GM19099 (cell line): ENCODE data around the gene C3orf80.

ENCODE experiments used
- POLR2A ChIP-seq: IDR thresholded peaks from 3 replicates; pipeline ENCODE4 v1.6.1; 2011; ENCODE audit warnings: low read depth; ENCODE audit not compliant: insufficient read length; ENCODE audit errors: extremely low read depth

The C3orf80 gene

GRCh38 chr3:160200353-160200752 is 24.9 kb upstream of the C3orf80 start:
- no peak for TF ChIP-seq POLR2A

DNA sequence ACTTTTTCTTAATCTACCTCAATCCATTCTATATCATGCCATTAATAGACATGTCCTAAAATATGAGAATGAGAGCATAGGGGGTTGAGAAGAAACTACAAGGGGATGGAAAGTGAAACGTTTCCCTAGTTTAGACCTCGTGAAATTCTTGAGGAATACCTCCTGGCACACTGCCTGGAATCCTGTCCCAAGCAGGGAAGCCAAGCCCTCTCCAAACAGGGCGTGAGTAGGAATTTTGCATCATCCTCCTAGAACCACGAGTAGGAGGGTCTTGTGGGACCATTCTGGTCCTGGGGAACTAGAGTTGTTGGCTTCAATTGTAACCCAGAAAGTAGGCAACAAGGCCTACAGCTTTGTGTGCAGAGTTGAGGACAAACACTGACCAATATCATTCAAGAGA is 19.6 kb upstream of the C3orf80 start:
- no peak for TF ChIP-seq POLR2A

DNA sequence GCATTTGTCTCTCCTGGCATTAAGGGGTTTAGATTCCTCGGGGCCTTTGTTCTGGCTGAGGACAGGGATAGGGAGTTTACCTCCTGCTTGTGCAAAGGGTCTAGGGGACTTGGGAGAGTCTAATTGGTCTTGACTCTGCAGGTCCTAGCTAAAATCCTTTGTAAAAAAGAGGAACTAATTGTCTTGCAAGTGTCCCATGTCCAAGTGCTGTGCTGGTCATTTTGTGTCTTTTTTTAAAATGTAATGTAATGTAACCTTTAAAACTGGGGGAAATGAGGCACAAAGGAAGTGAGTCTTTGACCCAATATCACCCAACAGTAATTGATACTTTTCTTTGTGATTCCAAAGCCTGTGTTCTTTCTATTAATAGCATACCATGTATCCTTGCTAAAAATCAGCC is 14.9 kb upstream of the C3orf80 start:
- no peak for TF ChIP-seq POLR2A

DNA sequence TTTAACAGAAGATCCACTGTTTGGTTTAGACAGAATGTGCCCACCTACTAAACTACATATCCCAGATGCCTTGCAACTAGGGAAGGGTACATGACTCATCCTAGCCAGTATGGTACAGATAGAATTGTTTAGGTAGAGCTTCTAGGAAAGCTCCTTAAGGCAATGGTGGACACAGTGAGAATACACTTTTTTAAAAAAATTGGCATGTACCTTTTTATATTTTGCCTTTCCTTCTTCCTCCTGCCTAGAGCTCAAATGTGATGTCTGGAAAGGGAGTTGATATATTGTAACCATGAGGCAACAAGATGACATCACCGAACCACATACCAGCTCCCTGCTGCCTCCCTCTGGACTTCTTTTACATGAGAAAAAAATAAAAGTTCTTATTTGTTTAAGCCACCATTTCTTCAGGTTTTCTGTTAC is 14.4 kb upstream of the C3orf80 start:
- no peak for TF ChIP-seq POLR2A

DNA sequence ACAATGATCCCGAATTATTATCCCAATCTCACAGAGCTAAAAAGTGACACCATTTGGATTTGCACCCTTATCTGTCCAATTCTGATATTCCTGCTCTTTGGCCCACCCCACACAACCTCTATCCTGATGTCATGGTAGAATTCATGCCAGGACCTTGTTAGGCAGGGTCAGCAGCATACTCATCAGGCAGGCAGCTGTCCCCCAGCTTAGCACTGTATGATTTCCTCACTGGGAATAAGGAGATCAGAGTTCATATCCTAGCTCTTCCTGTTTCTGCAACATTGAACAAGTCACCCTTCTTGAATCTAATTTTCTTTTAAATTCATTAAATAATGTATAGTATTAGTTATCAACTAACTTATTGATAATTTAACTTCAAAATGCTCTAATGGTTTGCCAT is 12.0 kb upstream of the C3orf80 start:
- TF ChIP-seq POLR2A, result no peak

- TF ChIP-seq POLR2A, result no peak
Observed at GRCh38 chr3:160217675-160218074, 7.5 kb upstream of the C3orf80 start.

- TF ChIP-seq POLR2A, result no peak
Observed at GRCh38 chr3:160218136-160218535, 7.1 kb upstream of the C3orf80 start.

GRCh38 chr3:160220038-160220437 is 5.2 kb upstream of the C3orf80 start:
- no peak for TF ChIP-seq POLR2A

DNA sequence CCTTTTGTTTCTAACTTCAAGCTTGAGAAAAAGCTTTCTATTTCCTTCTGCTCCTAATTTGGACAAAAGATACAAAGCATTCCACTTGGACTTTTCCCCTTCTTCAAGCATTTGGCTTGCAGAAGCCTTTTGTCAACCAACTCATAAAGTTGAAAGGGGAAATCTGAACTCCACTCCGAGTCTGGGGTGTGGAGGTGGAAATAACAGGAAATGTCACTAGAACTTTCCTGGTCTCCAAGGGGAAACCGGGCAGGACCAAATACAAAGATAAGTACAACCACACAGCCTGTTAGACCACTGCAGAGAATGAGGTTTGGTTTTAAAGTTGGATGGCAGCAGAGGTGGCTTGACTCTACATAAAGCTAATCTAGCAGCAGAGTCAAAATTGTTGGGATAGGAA is 4.2 kb upstream of the C3orf80 start:
- no peak for TF ChIP-seq POLR2A

DNA sequence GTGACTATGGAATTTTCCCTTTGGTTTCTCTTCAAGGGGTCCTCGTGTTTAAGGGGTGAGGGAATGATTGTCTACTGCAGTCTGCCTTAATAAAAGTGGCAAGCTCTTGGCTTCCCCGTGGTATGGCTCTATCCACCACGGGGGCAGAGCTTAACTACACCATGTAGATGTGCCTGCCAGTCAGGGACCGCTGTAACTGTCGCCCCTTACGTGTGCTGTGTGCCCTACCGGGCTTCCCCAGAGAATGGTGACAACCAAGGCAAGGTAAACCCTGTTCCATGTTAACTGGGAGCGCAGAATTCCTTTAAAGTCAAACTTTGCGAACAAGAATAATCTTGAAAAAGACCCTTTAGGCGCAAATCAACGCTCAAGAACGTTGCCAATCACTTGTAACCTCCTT is 966 bp upstream of the C3orf80 start:
- no peak for TF ChIP-seq POLR2A

DNA sequence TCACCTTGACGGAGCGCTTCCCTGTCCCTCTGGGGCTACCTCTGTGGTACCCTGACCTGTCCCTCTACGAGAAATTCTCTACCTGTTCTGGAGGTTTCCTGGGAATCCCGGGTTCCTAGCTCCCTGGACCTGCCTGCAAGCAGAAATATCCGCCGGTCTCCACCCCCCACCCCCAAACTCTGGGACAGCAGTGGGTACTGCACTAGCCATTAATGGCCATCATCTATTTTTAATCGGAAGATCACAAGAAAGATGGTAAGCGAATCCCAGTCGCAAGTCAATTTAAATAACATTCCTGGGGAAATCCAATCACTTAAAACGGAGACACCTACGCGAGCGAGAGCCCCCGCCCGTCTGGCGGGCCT is 429 bp upstream of the C3orf80 start:
- no peak for TF ChIP-seq POLR2A

DNA sequence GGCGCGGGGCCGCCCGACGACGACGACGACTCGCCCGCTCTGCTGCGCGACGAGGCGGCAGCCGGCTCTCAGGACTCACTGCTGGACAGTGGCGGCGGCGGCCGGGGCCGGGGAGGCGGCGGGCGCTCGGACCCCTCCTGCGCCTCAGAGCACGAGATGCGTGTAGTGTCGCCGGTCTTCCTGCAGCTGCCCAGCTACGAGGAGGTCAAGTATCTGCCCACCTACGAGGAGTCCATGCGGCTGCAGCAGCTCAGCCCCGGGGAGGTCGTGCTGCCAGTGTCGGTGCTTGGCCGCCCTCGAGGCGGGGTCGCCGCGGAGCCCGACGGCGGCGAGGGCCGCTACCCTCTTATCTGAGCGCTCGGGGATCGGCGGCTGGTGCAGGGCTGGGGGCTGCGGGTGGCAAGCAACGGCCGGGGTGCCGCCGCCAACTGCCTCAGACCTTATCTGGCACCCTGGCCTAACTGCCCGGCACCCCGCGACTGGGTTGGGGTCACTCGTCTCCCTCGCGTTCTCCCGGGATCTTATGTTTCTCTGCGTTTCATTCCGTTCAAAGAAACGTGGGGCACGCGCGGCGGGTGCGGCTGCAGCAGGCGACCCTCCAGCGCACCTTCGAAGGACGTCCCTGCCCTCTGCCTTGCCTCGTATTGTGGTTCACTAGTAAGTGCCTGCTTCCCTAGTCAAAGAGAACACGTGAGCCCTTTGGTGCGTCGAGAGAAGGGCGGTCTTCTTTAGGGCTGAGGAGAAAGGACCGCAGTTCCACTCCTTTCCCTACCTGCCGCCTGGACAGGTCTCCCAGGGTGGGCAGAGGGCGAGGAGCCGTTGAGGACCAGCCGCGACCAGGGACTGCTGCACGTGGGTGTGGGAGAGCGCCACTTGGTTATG is 1.0 kb downstream of the C3orf80 start:
- TF ChIP-seq POLR2A, result no peak

DNA sequence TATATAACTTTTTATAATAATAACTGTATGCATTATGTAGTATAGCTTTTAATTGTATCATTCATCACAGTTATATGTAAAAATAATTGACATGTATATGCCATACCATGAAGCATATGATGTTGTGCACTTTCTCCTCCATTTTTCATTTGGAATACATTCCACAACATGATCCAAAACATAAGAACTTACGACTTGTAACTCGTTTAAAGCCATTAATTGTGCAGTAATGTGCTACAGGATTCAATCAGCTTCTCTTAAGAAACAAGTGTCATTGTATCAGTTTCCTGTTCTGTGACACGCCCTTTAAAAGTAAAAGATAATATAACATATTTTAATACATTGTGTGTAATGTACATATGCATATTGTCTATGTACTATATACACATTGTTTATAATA is 2.2 kb downstream of the C3orf80 start:
- no peak for TF ChIP-seq POLR2A

DNA sequence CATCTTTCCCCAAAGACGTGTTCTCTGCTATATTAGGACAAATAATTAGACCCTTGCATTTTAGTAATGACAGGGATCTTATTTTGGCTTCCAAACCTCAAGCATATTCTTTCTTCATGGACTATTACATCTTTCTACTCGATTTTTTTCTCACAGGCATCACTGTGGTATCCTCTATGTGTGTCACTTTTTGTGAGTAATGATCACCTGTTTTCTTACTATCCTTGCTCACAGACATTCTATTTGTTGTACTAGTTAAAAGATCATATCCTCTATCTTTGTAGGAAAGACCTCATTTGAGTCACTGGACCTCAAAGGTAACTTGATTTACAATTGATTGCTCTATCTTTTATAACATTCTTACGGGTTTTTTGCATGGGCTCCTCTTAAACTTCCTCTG is 6.8 kb downstream of the C3orf80 start:
- TF ChIP-seq POLR2A, result no peak

DNA sequence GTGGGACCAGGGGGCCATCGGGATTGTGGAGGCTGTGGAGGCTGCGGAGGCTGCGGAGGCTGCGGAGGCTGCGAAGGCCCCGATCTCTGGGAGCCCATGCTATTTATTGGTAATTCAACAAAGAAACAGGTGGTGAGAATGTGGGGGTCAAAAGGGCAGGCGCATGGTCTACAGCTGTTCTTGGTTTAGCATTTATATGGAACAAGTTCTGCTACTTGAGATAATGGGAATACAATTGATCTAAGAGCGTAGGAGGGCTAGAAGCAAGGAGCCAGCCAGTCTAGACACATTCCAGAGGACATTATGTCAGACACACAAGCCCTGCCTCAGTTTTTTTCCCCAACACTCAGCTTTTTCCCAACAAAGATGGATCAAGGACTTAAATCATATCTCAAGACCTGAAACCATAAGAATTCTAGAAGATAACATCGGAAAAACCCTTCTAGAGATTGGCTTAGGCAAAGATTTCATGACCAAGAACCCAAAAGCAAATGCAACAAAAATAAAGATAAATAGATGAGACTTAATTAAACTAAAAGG is 20.1 kb downstream of the C3orf80 start:
- no peak for TF ChIP-seq POLR2A

GRCh38 chr3:160247766-160248165 is 22.5 kb downstream of the C3orf80 start:
- no peak for TF ChIP-seq POLR2A

GRCh38 chr3:160253298-160253697 is 28.1 kb downstream of the C3orf80 start:
- no peak for TF ChIP-seq POLR2A

- no peak for TF ChIP-seq POLR2A
Observed at GRCh38 chr3:160257606-160258005, 32.4 kb downstream of the C3orf80 start.

GRCh38 chr3:160259589-160259988 is 34.4 kb downstream of the C3orf80 start:
- TF ChIP-seq POLR2A, result no peak
